ENCODE data around the gene NR6A1.

NR6A1 gene

DNA sequence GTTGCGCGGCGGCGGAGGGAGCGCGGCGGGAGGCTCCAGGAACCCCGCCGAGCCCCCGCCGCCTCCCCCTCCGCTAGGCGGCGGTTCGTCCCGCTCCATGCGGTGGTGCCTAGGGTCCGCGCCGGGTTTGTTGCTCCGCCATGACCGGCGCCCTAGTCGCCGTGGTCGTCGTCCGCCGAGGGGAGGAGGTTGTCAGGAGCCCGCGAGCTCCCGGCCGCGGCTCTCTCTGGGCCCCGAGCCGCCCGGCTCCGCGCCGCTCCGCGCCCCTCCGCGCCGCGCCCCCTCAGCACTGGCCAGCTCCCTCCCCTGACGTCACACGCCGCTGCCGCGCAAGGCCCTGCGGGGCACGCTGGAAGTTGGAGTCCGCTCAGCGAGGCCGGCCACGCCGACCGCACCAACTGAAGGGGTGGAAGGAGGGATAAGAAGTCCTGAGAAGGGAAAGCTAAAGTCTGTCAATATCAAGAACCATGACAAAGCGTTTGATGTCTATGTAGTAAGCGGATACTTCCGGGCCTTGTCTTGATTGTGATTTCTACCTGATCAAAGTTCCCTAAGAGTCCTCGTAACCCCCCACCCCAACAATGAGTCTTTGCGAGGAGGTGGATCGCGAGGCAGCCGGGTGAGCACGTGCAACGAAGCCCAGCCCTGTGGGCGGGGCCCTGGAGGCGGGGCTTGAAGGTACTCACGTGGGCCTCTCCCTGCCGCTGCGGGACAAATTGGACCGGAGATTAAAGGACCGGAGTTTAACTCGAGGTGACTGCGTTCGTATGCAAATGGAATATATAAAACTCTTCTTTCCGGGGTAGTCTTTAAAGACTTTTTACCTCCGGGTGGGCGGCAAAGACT lies at the start of gene NR6A1:
Gene NR6A1 (minus strand): TSS at position 291 of the 846 bp plus-strand sequence.
- DNase-seq (ENCODE audit: low read depth) = peak; percentile 84

DNA sequence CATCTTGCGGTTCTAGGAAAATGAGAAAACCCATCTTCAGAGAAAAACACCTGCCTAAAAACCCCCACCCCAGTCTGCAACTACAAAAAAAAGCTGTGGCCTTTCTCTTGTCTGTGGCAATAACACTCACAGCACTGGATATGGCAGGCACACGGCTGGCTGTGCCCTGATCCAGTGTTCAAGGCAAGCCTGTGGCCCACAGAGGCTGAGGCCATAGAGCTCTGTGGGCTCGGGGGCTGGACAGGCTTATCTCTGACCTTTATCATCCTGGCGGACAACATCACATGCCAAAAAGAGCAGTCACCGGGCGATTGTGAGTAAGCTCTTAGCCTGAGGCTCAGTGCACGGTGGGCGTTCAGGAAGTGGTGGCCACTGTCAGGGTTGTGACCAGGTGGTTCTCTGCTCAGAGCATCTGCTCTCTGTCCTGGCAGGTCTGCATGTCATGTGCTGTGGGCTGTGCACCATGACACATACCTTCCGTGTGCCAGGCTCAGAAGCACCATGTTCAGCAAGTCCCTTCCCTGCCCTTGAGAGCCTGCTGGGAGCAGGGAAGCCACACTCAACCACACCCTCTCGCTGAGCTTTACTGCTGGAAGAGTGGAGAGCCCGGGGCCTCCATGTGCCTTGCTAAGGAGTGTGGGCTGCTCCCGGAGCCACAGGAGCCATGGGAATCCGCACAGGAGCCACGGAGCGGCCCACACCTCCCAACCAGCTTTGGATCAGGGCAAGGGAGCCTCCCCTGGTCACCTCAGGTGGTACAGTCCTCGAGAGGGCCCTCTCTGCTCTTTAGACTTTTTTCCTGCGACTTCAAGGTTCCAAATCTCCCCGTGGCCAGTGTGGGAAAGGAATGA lies 47.5 kb upstream of the NR6A1 start:
- DNase-seq (ENCODE audit: low read depth) = no peak

DNA sequence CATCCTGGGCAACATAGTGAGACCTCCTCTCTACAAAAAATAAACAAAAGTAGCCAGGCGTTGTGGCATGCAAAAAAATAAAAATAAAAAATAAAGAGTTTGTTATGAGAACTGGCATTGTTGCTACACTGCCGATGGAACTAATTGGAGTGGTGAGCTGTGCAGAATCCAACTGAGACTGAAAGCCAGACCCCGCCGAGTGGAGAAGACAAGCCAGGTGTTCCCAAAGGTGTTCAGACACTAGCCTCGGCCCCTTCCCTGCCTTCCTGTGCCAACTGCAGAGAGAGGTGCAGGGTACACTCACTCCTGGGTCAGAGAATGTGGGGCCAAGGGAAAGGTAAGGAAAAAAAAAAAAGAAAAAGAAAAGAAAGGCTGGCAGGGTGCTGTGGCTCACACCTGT lies 44.5 kb upstream of the NR6A1 start:
- no peak for DNase-seq (ENCODE audit: low read depth)

DNA sequence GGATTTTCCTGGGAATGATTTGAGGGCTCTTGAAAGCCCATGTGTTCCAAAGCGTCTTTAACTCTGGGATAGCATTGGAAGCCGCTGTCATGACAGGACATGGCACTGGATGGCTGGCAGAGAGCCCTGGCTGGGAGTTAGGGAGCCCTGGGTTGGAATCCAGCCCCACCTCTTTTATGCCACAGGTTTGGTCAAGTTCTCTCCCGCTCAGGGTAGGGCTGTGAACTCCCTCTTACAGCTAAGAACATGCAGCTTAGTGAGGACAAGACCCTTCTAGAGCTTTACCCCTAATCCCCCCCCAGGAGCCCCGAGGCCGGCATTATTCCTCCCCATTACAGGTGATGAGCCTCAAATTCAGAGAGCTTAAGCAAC lies 43.0 kb upstream of the NR6A1 start:
- DNase-seq (ENCODE audit: low read depth) = no peak

DNA sequence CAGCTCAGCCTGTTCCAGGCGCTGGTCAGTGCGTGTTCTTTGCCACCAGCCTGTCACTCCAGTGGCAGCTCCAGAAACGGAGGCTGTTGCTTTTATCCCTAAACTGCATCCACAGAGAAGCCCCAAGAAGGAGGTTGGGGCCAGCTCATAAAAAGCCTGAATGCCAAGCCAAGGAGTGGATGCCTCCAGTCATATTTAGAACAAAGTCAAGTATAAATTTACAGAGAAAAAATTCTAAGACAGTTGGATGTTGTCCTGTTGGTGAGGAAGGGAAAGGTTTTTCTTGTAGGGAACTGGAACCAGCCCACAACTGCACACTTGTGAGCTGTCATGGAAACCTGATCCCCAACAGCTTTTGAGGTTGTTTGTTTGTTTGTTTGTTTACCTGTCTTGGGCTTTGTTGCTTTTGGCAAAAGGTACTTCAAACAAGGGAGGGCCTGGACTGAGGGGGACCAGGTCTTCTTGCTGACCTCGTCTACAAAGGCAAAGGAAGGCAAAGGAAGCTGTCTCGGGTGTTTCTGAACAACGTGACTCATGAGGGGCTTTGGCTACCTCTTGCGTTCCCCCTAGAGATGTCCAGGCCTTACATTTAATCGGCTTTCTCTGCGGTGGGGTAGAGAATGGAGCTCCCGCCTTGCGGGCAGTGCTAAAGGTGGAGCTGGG lies 42.5 kb upstream of the NR6A1 start:
- DNase-seq (ENCODE audit: low read depth) = no peak

DNA sequence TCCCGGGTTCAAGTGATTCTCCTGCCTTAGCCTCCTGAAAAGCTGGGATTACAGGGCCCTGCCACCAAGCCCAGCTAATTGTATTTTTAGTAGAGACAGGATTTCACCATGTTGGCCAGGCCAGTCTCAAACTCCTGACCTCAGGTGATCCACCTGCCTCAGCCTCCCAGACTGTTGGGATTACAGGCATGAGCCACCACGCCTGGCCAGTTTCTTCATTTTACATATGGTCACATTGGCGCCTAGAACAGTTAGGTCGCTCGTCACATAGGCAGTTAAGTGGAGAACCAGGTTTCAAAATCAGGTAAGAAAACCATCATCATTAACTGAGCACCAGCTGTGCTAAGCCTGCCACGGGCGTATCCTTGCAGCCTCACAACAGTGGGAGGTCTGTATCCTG lies 41.9 kb upstream of the NR6A1 start:
- no peak for DNase-seq (ENCODE audit: low read depth)

DNA sequence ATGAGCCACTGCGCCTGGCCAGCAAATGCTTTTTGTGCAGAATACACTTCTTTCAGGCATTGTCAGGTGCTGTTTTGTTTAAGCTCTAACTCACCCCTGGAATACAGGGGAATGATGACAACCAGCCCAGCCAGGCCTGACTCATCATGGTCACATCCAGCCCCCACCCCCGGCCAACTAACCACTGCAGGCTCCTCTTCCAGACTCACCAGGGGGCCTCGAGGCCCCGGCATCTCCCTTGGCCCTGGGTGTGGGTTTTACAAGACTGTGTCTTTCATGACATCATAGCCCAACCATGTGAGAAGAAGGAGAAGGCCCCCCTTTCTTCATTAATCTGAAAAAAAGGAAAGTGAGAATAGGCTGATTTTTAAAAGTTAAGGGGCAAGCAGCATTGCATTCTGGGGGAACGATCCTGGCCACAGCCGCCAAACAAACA lies 41.3 kb upstream of the NR6A1 start:
- DNase-seq (ENCODE audit: low read depth) = no peak

DNA sequence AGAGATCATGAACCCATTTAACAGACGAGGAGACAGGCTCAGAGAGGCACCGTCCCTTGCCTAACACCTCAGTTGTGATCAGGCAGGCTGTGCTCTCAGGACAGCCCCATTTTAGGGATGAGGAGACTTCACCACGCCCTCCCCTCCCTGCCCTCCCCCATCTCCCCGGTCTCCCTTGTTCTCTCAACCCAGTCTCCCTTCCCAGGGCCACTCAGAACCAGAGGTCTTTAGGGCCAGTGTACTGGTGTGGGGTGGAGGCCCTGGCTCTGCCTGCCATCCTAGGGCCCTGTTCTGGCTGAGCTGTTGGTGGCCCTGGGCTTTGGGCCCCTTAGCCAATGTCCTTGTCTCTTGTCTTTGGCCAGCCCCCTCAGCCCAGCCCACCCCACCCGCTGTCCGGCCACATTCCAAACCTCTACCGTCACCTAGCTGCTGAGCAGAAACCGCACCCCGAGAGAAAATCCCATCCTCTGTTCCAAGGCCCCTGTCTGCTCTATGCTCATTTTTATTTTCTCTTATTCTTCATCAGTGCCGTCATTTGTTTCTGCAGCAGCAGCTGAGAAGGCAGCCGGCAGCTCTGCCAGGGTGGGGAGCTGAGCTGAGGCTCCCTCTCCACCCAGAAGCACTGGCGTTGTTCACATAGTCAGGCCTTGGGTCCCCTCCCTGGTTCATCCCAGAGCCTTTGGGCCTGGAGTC lies 39.7 kb upstream of the NR6A1 start:
- no peak for DNase-seq (ENCODE audit: low read depth)

DNA sequence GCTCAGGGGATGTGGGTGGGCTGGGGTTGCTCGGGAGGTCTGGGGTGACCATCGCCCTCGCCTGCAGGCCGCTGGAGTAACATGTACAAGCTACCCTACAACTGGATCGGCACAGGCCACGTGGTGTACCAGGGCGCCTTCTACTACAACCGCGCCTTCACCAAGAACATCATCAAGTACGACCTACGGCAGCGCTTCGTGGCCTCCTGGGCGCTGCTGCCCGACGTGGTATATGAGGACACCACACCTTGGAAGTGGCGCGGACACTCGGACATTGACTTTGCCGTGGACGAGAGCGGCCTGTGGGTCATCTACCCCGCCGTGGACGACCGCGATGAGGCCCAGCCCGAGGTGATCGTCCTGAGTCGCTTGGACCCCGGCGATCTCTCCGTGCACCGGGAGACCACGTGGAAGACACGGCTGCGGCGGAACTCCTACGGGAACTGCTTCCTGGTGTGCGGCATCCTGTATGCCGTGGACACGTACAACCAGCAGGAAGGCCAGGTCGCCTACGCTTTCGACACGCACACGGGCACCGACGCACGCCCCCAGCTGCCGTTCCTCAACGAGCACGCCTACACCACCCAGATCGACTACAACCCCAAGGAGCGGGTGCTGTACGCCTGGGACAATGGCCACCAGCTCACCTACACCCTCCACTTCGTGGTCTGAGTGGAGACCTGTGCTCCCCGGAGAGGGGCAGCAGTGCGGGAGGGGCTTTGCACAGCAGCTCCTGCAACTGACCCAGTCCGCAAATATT lies 38.8 kb upstream of the NR6A1 start:
- DNase-seq (ENCODE audit: low read depth) = no peak

DNA sequence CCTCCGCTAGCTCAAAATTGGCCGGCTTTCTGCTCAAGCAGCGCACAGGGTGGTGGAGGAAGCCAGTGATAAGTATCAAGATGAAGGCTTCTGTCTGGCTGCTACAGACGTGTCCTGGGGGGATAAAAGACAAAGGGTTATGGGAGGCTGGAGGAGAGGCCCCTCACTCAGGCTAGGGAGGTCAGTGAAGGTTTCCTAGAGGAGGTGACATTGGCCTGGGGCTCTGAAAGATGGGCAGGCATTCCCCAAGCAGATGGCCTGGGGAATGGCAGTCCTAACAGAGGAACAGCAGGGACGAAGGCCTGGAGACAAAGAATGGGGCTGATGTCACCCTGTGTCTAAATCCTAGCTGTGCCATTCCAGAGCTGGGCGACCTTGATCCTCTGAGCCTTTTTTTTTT lies 38.1 kb upstream of the NR6A1 start:
- no peak for DNase-seq (ENCODE audit: low read depth)

DNA sequence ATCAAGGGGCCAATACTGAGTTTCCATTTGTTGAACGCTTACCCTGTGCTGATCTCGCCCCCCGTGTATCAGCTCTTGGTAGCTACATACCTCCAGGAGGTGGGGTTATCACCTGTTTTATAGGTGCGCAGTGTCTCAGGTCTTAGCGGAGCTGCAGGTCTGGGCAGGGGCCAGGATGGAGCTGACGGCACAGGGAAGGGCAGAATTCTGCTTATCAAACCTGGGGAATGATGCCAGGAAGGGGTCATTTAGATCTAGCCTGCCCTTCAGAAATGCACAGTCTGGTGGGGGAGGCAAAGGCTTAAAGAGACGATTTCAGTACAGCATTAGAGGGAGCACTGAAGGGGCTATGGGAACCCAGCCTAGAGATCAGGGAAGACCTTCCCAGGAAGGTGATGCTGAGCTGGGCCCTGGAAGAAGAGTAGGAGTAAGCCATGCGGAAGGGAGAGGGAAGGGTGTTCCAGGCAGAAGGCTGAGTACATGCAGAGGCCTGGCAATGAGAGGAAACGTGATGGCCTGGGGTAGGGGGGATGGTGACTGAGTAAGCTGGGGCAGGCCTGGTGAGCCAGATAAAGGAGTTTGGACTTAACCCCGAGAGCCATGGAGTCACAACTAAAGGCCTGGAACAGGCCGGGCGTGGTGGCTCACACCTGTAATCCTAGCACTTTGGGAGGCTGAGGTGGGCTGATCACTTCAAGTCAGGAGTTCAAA lies 37.3 kb upstream of the NR6A1 start:
- no peak for DNase-seq (ENCODE audit: low read depth)

DNA sequence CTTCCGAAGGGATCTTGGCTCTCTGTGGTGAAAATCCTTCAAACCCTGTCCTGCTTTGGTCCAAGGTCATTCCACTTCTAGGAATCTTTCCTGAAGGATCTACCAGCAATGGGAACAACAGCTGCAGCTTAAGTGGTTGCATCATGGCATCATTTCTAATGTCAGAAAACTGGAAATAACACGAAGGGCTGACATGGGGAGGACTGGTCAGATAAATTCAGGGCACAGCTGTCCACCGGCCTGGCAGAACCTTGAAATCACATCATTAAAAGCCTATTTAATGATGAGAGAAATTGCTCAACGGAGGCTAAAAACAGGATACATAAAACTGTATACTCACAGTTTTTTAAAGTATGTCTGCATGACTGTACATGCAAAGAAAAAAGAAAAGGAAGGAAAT lies 34.1 kb upstream of the NR6A1 start:
- no peak for DNase-seq (ENCODE audit: low read depth)

DNA sequence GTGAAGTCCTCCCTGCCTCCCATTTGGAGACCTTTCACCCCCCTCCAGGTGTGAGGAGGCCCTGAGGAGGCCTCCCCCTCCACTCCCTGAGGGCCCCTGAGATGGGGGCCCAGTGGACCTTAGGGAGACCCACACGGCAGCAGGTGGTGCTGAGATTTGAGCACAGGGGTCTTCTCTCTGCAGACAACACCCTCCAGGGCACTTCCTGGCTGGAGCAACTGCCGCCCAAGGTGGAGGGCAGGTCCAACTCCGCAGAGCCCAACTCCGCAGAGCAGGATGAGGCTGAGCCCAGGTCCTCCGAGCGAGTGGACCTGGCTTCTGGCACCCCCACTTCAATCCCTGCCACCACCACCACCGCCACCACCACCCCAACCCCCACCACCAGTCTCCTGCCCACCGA lies 32.8 kb upstream of the NR6A1 start:
- no peak for DNase-seq (ENCODE audit: low read depth)

DNA sequence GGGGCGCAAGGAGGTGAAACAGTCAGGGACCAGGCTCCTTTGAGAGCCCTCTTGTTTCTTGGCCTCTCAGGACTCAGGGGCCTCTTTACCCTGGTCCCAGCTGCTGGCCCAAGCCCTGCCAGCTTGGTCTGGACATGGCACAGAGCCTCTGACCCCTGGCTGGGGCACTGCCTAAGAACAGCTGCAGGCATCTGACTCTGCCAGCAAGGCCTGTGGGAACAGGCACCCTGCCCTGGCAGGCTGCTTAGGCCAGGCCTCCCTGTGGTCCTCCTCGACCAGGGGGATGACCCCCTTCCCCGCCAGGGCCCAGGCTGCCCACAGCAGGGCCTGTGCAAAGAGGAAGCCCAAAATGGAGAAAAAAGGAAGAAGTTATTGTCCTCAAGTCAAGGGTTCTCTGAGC lies 31.3 kb upstream of the NR6A1 start:
- no peak for DNase-seq (ENCODE audit: low read depth)

DNA sequence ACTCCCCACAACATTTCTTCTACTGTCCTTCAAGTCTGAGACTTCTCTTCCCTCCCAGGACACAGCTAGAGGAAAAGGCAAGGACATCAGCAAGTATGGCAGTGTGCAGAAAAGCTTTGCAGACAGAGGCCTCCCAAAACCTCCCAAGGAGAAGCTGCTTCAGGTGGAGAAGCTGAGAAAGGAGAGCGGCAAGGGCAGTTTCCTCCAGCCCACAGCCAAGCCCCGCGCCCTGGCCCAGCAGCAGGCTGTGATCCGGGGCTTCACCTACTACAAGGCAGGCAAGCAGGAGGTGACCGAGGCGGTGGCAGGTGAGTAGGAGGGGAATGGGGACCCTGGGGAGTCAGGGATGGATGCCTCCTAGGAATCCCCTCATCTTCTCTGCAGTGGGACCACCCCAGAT lies 30.2 kb upstream of the NR6A1 start:
- DNase-seq (ENCODE audit: low read depth) = no peak

DNA sequence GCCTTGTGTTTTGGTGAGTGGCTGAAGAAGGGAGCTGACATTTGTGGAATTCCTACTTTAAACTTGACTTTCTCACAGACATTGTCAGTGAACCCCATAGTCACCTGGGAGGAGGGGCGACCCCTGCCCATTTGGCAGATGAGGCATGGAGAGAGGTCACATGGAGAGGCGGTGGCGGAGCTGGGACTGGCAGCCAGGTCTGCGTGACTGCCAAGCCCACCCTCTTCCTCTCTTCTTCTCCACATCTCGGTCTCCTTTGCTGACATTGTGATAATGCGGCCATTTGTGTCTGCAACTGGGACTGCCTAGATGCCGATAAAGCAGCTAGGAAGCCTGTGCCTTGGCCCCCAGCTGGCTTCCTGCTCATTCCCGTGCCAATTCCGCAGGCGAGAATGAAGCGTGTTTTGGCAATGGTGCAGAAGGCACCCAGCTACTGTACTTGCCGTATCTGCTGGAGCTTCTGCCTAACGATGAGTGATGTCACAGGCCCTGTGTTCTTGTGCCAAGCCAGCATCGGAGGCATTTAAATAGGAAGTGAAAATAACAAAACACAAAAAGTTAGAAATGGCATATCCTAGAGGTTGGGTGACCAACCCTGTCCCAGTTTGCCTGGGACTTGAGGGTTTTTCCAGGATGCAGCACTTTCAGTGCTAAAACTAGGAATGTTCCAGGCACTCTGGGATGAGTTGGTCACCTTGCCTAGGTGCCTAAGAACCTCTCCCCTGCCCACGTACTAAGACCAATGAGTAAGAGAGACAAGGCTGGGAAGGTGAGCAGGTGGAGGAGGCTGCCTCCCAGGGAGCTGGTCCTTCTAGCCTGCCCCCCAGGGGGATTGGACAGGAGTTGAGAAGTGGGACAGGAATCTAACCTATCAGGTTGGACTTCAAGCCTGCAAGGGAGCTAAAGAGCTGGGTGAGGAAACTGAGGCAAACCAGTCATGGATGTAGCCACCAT lies 29.5 kb upstream of the NR6A1 start:
- no peak for DNase-seq (ENCODE audit: low read depth)

DNA sequence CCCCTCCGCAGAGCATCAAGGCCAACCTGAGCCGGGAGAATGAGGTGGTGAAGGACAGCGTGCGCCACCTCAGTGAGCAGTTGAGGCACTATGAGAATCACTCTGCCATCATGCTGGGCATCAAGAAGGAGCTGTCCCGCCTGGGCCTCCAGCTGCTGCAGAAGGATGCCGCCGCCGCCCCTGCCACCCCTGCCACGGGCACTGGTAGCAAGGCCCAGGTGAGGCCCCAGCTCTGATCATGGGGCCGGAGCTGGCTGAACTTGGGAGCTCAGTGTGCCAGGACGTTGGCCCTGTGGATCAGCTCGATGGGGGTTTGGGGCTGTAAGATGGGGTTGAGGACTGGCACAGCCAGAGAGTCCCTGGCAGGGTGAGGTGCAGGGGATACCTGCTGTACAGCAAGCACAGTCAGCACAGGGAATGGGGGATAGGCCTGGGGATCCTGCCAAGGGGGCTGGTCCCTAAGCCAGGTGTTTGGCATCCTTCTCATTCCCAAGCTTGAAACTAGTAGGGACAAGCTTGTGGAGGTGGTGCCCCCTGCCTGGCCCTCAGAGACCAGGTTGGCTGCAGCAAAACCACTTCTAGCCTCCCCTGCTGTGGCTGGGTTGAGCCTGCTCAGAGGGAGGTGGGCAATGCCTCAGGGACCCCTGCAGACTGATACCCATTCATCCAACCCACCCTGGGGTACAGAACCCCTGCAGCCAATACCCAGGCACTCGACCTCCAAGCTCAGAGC lies 28.3 kb upstream of the NR6A1 start:
- no peak for DNase-seq (ENCODE audit: low read depth)

DNA sequence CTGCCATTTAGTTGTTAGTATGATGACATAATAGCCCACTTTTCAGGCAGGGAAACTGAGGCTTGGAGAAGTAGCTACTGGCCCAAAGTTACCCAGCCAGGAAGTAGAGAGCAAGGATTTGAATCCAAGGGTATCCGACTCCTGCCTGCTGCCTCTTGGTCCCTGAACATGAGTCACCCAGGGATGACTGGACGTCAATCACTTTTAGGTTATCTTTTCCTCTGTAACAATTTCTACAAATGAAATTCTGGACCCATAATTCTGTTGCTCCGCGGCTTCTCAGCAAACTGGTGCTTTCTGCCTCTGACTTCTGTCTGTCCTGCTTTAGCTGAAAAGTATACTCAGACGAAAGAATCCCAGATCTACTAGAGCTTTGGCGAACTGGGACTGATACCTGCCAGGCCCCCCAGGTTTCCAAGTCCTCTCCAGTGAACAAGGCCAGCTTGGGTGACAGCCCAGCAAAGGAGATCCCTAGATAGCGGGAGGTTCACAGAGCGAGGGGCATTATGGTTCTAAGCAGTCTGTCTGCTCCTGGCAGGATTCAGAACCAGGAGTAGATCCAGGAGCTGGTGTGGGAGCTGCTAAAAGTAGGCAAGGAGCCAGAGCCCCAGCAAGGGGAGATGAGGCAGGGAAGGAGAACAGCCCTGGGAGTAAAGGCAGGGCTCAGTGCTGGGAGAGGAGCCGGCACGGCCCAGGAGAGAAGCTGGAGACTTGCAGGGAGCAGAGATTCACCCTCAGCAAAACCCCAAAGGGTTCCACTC lies 26.4 kb upstream of the NR6A1 start:
- DNase-seq (ENCODE audit: low read depth) = no peak
